RWPE2 (cell line): ENCODE measurements around the gene RBPMS2.

Experiments
- ATAC-seq: fragments of 200-7000 bp; cut with Tn5 transposase; 3 replicates; pipeline ENCODE4 v1.9.1; 2021; ENCODE audit warnings: low read depth
- DNase-seq: peaks from one replicate; pipeline ENCODE4 v3.0.0-alpha.2; 2020; ENCODE audit warnings: low spot score
- H3K27ac ChIP-seq: fragments of 450-650 bp; 2 replicates; pipeline ENCODE4 v1.5.1; 2017; ENCODE audit warnings: mild to moderate bottlenecking; ENCODE audit not compliant: poor library complexity, severe bottlenecking
- H3K27me3 ChIP-seq: fragments of 250-450 bp; sonication (Bioruptor Pico); 2 replicates; pipeline ENCODE4 v1.5.1; 2021; ENCODE audit warnings: mild to moderate bottlenecking, moderate library complexity; ENCODE audit not compliant: insufficient read depth, poor library complexity, severe bottlenecking
- H3K36me3 ChIP-seq: fragments of 250-450 bp; sonication (Bioruptor Pico); 2 replicates; pipeline ENCODE4 v1.5.1; 2020; ENCODE audit warnings: low read depth, mild to moderate bottlenecking, moderate library complexity
- H3K4me1 ChIP-seq: fragments of 250-450 bp; sonication (Bioruptor Pico); 2 replicates; pipeline ENCODE4 v1.5.1; 2021; ENCODE audit warnings: mild to moderate bottlenecking, moderate library complexity; ENCODE audit not compliant: insufficient read depth, poor library complexity, severe bottlenecking
- H3K4me3 ChIP-seq: fragments of 250-450 bp; sonication (Bioruptor Pico); 2 replicates; pipeline ENCODE4 v1.5.1; 2021; ENCODE audit warnings: mild to moderate bottlenecking, moderate library complexity; ENCODE audit not compliant: severe bottlenecking
- H3K9me3 ChIP-seq: fragments of 250-450 bp; sonication (Bioruptor Pico); 2 replicates; pipeline ENCODE4 v1.5.1; 2021; ENCODE audit warnings: mild to moderate bottlenecking, moderate library complexity; ENCODE audit not compliant: severe bottlenecking
- CTCF ChIP-seq: fragments of 450-650 bp; IDR thresholded peaks from one replicate; pipeline ENCODE4 v1.5.1; 2017; ENCODE audit warnings: mild to moderate bottlenecking, moderate library complexity; ENCODE audit not compliant: poor library complexity, severe bottlenecking

Gene RBPMS2

GRCh38 chr15:64751464-64751863 lies 23.9 kb downstream of the RBPMS2 start:
- DNase-seq (no peak), ATAC-seq (no peak)
- H3K9me3 ChIP-seq = no peaks in the 10 kb centered on the region
- peaks cover 6% of the 10 kb centered on the region for H3K4me1 ChIP-seq
- no peaks in the 10 kb centered on the region for H3K27me3 ChIP-seq
- TF ChIP-seq CTCF = no peak
- H3K4me3 ChIP-seq = no peak overlapping the region
- no peaks in the 10 kb centered on the region for H3K36me3 ChIP-seq
- no peak overlapping the region for H3K27ac ChIP-seq

- no peak for TF ChIP-seq CTCF
- no peaks in the 10 kb centered on the region for H3K36me3 ChIP-seq
- peaks cover 6% of the 10 kb centered on the region for H3K4me1 ChIP-seq
- H3K9me3 ChIP-seq = no peaks in the 10 kb centered on the region
- H3K4me3 ChIP-seq = no peak overlapping the region
- 0 out of 3 replicates have a peak, but pooled peaks have one; percentile 25 for ATAC-seq
- no peak overlapping the region for H3K27ac ChIP-seq
- no peak for DNase-seq
- H3K27me3 ChIP-seq = no peaks in the 10 kb centered on the region
Observed at GRCh38 chr15:64749999-64750657, 25.3 kb downstream of the RBPMS2 start.

- Histone ChIP-seq H3K9me3 (no peaks in the 10 kb centered on the region), H3K27ac (no peak overlapping the region), H3K4me1 (peaks cover 6% of the 10 kb centered on the region), H3K4me3 (no peak overlapping the region), H3K27me3 (no peaks in the 10 kb centered on the region), H3K36me3 (no peaks in the 10 kb centered on the region)
- TF ChIP-seq CTCF = no peak
- ATAC-seq (peak; percentile 82), DNase-seq (no peak)
Observed at GRCh38 chr15:64749167-64749566, 26.2 kb downstream of the RBPMS2 start.

GRCh38 chr15:64748251-64748650 lies 27.1 kb downstream of the RBPMS2 start:
- Histone ChIP-seq H3K4me1 (peaks cover 6% of the 10 kb centered on the region), H3K27ac (no peak overlapping the region), H3K9me3 (no peaks in the 10 kb centered on the region), H3K4me3 (no peak overlapping the region), H3K27me3 (no peaks in the 10 kb centered on the region), H3K36me3 (no peaks in the 10 kb centered on the region)
- ATAC-seq (no peak), DNase-seq (no peak)
- no peak for TF ChIP-seq CTCF

GRCh38 chr15:64747578-64747977 lies 27.8 kb downstream of the RBPMS2 start:
- Histone ChIP-seq H3K36me3 (no peaks in the 10 kb centered on the region), H3K9me3 (no peaks in the 10 kb centered on the region), H3K27ac (no peak overlapping the region), H3K4me3 (no peak overlapping the region), H3K4me1 (peaks cover 6% of the 10 kb centered on the region), H3K27me3 (no peaks in the 10 kb centered on the region)
- DNase-seq (no peak), ATAC-seq (no peak)
- no peak for TF ChIP-seq CTCF
